Nephron progenitor cell (in vitro differentiated cells): ENCODE measurements around the gene KIF5C.

Experiments used
- DNase-seq: peaks from one replicate; pipeline ENCODE4 v3.0.0; 2021
- H3K27ac Mint-ChIP-seq: 2 replicates; pipeline ENCODE4 v1.8.0; 2021; ENCODE audit warnings: mild to moderate bottlenecking, moderate library complexity, mixed read lengths
- H3K27me3 Mint-ChIP-seq: 2 replicates; pipeline ENCODE4 v1.8.0; 2021; ENCODE audit warnings: mild to moderate bottlenecking, low read depth, mixed read lengths; ENCODE audit not compliant: poor library complexity
- H3K36me3 Mint-ChIP-seq: 2 replicates; pipeline ENCODE4 v1.8.0; 2021; ENCODE audit warnings: low read depth, mixed read lengths
- H3K4me1 Mint-ChIP-seq: 2 replicates; pipeline ENCODE4 v1.8.0; 2021; ENCODE audit warnings: mixed read lengths
- H3K4me3 Mint-ChIP-seq: 2 replicates; pipeline ENCODE4 v1.8.0; 2021; ENCODE audit warnings: mild to moderate bottlenecking, moderate library complexity, mixed read lengths
- H3K9me3 Mint-ChIP-seq: 2 replicates; pipeline ENCODE4 v1.8.0; 2021; ENCODE audit warnings: mild to moderate bottlenecking, moderate library complexity, mixed read lengths
- TF ChIP-seq, protein P1 (sequence below): fragments of 200-600 bp; sonication (generic); IDR thresholded peaks from 2 replicates; pipeline ENCODE4 v1.5.0; 2021; ENCODE audit warnings: antibody characterized with exemption

KIF5C gene

DNA sequence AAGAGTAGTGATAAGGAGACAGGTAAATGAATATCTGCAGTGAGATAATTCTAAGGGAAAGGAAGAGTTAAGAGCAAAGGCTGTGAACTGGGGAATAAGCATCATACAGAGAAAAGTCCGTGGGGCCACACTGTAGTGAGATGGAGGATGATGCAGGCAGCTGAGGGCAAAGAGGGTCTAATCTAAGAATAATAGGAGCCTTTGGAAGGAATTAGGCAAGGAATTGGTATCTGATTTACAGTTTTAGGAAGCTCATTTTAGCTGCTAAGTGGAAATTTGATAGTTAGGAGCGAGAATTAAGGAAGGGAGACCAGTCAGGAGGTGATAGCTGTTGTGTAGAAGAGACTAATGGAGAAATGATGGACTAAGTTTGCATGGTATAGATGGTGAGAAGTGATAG lies 43.5 kb downstream of the KIF5C start:
- TF ChIP-seq, protein P1, sequence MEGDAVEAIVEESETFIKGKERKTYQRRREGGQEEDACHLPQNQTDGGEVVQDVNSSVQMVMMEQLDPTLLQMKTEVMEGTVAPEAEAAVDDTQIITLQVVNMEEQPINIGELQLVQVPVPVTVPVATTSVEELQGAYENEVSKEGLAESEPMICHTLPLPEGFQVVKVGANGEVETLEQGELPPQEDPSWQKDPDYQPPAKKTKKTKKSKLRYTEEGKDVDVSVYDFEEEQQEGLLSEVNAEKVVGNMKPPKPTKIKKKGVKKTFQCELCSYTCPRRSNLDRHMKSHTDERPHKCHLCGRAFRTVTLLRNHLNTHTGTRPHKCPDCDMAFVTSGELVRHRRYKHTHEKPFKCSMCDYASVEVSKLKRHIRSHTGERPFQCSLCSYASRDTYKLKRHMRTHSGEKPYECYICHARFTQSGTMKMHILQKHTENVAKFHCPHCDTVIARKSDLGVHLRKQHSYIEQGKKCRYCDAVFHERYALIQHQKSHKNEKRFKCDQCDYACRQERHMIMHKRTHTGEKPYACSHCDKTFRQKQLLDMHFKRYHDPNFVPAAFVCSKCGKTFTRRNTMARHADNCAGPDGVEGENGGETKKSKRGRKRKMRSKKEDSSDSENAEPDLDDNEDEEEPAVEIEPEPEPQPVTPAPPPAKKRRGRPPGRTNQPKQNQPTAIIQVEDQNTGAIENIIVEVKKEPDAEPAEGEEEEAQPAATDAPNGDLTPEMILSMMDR, result no peak
- no peak for DNase-seq
- no peak overlapping the region for H3K27ac Mint-ChIP-seq
- H3K27me3 Mint-ChIP-seq, result no peaks in the 10 kb centered on the region
- peaks cover 22% of the 10 kb centered on the region for H3K9me3 Mint-ChIP-seq
- peaks cover 23% of the 10 kb centered on the region for H3K36me3 Mint-ChIP-seq
- no peaks in the 10 kb centered on the region for H3K4me1 Mint-ChIP-seq
- H3K4me3 Mint-ChIP-seq, result no peak overlapping the region

DNA sequence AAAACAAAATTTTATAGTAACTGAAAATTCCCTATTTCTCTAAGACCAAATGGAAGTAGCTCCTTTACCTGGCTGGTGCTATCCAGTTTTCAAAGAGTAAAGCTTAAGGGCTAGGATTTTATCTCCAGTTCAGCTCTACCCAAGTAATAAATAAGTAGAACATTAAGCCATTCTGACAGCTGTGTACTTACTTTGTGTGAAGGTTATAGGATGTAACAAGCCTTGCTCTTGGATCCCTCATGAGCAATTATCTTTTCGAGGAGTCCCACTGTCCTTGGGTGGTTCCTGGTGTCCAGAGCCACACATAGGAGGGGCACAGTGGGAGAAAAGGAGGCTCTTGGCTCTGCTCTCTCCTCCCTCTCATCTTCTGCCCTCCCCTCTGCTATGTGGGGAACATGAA lies 45.5 kb downstream of the KIF5C start:
- Mint-ChIP-seq H3K4me1 (no peaks in the 10 kb centered on the region), H3K4me3 (no peak overlapping the region), H3K36me3 (peaks cover 30% of the 10 kb centered on the region), H3K9me3 (peaks cover 22% of the 10 kb centered on the region), H3K27me3 (no peaks in the 10 kb centered on the region), H3K27ac (no peak overlapping the region)
- DNase-seq, result no peak
- TF ChIP-seq, protein P1, result no peak

DNA sequence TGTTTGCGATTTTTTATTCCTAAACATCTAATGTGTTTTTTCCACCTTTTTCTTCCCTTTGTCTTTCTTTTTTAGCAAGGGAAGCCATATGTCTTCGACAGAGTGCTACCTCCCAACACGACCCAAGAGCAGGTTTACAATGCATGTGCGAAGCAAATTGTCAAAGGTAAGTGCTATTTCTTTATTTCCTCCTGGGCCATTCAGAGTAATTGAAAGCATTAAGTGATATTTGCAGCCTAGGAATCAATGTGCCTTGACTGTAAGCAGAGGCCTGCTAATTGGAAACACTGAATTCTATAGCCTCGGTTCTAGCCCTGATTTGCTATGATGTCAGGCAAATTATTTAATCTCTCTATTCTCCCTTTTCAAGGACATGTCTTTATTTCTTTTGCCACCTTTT lies 47.0 kb downstream of the KIF5C start:
- Mint-ChIP-seq H3K4me3 (no peak overlapping the region), H3K27me3 (no peaks in the 10 kb centered on the region), H3K9me3 (peaks cover 22% of the 10 kb centered on the region), H3K27ac (no peak overlapping the region), H3K36me3 (peaks cover 29% of the 10 kb centered on the region), H3K4me1 (peaks cover 13% of the 10 kb centered on the region)
- no peak for DNase-seq
- TF ChIP-seq, protein P1, result no peak

DNA sequence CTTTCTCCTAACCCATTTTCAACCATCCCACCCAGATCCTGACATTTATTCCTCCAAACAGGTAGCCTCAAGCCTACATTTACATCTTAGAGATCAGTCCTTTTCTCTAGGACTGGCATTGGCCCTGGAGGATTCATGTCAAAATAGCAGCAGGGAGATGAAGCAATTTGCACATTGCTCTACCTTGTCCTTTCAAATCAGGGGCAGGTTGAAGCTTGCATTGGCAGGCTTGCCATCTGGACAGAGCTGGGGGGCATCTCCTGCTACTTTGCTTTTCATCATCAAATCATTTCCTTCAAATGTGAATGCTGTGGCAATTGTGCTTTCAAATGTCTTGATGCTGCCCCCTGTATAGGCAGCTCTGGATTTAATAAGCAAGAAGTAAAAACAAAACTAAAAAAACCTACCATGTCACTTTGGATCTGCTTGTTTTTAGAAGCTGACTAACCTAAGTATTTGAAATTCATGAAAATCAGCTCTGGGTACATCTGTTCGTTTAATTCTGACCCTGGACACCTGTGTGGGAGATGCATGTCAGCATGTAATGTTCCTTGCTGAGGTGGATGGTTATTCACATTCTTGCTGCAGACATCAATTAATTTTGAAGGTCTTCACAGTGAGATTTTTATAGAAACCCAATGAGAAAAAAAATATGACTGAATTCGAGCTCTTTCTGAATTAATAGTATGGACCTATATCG lies 47.9 kb downstream of the KIF5C start:
- no peaks in the 10 kb centered on the region for H3K27me3 Mint-ChIP-seq
- H3K4me3 Mint-ChIP-seq, result no peak overlapping the region
- H3K9me3 Mint-ChIP-seq, result peaks cover 15% of the 10 kb centered on the region
- peaks cover 21% of the 10 kb centered on the region for H3K36me3 Mint-ChIP-seq
- H3K27ac Mint-ChIP-seq, result no peak overlapping the region
- H3K4me1 Mint-ChIP-seq, result peaks cover 22% of the 10 kb centered on the region
- TF ChIP-seq, protein P1, result no peak
- DNase-seq, result no peak

DNA sequence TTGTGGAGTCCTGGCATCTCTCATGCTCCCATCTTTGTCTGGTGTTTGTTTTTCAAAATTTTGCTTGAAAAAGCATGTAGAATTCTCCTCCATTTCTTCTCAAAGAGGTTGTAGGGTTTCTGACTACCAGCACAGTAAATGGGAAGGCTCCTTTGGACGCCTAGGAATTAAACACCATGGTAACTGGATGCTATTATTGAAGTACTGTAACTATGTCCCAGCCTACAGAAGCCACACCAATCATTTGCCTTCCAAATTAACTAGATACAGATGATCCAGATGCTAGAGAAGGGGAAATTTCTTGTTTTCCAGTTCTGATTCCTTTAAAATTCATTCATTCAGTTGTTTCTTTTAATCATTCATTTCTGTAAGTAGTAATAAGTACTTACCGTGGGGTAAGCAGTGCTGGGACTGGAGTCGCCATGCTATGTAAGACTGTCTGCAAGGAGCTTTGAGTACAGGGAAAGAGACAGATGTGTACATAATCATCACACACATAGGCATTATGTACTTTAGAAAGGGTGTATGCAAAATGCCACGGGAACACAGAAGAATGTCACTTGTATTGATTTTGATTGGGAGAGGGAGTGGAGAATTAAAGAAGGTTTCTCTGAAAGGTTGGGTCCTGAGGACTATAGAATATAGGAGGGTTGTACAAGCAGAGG lies 49.6 kb downstream of the KIF5C start:
- H3K4me3 Mint-ChIP-seq, result no peak overlapping the region
- H3K36me3 Mint-ChIP-seq, result peaks cover 7% of the 10 kb centered on the region
- no peaks in the 10 kb centered on the region for H3K9me3 Mint-ChIP-seq
- H3K27ac Mint-ChIP-seq, result no peak overlapping the region
- peaks cover 39% of the 10 kb centered on the region for H3K4me1 Mint-ChIP-seq
- TF ChIP-seq, protein P1, result no peak
- no peak for DNase-seq
- no peaks in the 10 kb centered on the region for H3K27me3 Mint-ChIP-seq
